ENCODE data around the gene IQCE.

The IQCE gene

DNA sequence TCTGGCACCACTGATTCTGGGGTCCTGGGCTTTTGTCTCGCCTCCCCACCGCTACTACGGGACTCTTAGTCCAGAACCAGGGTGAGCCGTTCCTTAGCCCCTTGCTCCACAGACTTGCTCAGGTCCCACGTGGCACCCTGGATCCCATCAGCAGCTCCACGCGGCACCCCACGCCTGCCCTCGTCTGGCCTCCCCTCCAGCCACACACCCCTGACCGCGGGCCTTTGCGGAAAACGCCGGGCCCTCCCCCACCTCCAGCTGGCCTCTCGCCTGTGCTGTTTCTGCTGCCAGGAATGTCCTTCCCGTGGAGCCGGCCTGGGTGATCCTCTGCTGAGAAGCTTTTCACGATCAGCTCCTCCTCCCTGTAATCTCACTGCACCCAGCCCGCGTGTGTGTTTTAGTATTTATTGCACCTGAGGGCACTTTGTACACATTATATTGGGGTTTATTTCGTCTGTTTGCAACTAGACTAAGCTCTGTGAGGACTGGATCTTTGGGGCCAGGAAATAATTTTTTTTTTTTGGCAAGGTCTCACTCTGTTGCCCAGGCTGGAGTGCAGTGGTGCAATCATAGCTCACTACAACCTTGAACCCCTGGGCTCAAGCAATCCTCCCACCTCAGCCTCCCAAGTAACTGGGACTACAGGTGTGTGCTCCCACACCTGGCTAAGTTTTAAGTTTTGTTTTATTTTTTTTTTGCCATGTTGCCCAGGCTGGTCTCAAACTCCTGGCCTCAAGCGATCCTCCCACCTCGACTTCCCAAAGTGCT lies 62.5 kb downstream of the IQCE start:
- DNase-seq = no peak

GRCh38 chr7:2621948-2622640 lies 63.3 kb downstream of the IQCE start:
- DNase-seq = no peak

DNA sequence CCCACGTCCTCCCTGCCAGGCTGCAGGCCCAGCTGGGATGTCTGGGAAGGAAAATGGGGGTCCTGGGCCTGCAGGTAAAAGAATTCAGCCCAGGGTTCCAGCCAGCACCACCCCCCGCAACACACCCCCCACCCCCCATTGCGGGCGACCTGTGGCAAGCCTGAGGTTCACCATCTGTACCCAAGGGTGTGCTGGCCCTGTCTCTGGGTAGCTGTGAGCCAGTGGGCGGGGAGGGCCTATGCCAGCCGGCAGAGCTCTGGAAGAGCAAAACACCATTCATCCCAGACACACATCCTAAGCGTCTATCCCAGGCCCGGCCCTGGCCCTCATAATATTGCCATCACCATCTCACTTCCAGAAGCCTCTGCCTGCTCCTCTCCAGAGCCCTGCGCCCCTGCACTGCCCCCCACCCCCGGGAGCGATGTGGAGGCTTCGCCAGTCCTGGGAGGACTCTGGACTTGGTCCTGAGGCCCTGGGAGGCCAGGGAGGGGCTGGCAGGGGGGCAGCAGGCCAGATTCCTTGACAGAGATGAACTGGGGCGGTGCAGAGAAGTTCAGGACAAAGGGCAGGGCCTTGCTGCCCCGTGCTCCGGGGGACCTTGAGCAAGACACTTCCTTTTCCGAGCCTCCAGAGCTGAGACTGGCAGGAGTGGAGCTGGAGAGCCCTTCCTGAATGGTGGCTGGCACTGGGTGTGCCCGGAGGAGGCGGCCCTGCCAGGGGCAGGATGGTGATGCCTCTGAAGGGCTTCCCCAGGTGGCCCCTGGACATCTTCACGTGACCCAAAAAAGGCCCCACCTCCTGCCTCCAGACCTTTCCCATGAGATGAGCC lies 64.3 kb downstream of the IQCE start:
- no peak for DNase-seq

DNA sequence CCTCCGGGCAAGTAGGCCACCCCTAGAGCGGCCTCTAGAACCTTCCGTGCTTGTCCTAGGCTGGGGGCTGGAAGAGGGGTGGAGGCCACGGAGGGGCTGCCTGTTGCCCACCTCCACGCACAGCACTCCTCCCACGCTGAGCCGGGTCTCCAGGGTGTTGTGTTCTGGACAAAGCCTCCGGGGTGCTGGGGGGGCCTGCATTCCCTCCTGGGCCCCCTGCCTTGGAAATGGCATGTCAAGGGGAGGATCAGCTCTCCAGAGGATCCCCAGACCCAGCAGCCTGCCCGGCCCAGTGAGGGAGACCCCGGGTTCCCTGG lies 64.9 kb downstream of the IQCE start:
- no peak for DNase-seq

DNA sequence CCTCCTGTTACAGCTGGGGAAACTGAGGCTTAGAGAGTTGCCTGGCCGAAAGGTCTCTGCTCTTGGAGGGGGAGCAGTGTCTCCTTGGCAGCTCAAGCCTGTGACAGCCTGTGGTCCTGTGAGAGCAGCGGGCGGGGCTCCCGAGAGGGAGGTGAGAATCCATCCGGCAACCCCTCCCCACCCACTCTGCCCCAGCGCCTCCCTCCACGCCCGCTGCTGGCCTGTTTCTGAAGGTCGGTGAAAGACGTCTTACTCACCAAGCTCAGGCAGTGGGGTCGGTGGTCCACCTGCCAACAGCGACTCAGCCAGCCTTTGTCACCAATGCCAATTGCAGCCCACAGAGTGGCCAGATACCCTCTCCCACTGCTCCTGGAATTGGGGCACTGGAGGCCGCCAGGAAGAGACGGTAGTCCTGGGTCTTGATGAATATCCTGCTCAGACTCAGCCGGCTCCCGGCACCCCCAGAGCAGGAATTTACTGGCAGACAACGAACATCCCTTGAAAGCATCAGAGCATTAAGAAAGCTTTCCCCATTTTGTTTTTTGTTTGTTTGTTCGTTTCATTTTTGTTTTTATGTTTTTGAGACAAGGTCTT lies 65.6 kb downstream of the IQCE start:
- DNase-seq = no peak

GRCh38 chr7:2626498-2627117 lies 67.8 kb downstream of the IQCE start:
- no peak for DNase-seq

DNA sequence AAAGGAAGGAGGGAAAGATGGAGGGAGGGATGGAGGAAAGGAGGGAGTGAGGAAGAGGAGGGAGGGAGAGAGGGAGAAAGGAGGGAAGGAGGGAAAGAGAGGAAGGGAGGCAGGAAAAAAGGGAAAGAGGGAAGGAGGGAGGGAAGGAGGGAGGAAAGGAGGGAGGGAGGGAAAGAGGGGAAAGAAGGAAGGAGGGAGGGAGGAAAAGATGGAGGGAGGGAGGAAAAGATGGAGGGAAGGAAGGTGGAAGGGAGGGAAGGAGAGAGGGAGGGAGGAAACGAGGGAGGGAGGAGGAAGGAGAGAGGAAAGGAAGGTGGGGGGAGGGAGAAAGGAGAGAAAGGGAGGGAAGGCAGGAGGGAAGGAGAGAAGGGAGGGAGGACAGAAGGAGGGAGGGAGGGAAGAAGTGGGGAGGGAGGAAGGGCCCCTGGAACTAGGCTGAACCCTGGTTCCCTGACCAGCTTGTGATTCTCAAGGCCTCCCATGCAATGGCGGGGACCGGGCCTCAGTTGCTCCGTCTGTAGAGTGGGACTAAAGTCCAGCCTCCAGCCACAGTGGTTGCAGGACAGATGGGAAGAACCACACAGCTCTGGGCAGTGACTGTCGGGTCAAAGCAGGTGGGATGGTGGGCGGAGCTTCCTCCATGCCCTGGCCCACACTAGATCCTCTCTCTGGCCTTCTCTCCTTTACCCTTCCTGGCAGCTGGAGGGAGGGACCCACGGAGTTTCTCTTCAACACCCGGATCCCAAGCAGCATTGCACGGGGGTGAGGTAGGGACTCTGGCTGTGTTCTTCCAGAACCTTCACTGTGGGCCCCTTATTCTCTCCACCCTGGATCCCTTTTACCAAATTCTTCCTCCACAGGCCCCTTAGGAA lies 68.7 kb downstream of the IQCE start:
- DNase-seq = no peak

DNA sequence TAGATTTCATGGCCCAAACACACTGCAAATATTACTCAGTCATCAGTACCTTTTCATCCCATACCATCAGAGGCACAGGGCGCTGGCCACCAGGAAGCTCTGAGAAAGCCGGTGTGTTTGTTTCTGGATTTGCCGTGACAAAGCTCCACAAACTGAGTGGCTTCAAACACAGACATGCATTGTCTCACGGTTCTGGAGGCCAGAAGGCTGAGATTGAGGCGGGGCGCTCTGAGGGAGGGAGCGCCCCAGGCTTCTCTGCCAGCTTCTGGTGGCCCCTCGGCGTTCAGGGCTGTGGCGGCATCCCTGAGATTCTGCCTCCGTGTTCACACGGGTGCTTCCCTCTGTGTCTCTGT lies 69.3 kb downstream of the IQCE start:
- no peak for DNase-seq

DNA sequence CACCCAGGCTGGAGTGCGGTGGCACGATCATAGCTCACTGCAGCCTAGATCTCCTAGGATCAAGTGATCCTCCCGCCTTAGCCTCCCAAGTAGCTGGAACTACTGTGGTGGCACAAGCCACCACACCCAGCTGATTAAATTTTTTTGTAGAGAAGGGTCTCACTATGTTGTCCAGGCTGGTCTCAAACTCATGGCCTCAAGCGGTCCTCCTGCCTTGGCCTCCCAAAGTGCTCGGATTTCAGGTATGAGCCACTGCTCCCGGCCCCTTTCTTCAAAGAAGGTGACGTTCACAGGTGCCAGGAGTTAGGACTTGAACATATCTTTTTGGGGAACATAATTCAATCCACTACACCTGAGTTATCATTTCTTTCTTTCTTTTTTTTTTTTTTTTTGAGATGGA lies 70.1 kb downstream of the IQCE start:
- no peak for DNase-seq

DNA sequence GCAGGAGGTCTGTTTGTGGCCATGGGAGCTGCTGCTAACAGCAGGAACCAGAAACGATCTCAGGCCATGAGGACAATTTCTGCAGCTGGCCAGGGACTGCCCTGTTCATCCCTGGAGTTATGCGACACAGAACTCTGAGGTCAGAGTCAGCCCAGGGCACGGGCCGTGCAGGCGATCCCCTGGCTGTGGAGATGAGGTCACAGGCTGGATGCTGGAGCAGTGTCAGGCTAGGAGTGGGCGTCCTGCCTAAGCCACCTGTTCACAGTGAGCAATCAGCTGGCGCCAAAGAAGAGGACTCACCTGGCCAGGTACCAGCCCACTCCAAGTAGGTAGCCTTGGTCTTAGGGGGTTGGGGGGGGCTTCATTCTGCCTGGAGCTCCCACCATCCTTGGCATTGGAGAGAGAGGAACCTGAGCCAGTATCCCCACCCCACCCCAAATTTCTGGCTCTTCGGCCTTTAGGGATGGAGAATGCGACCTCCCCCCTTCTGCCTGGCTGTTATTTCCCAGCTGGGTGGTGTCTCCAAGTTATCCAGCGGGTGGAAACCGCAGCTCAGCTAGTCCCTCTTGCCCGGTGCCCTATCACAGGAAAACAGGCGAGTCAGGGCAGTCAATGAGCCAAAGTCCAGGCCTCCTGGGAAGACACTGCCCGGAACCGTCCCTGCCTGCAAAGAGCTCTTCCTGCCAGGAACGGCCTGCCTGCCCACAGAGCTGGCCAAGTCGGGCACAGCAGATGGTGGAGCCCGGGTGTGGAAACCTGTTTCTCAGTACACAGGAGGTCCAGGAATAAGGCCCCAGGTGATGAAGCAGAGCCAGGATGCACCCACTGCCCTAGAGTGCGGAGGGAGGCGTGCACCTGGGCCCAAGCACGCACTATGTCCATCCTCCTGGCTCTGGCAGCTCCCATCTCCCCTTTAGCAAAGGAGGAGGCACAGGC lies 71.2 kb downstream of the IQCE start:
- DNase-seq = no peak

GRCh38 chr7:2631946-2632732 lies 73.4 kb downstream of the IQCE start, which contains the start of gene TTYH3:
Gene TTYH3 (plus strand): TSS chr7:2631986. CDS start chr7:2632156, 170 bp downstream.
- no peak for DNase-seq

GRCh38 chr7:2632733-2633537 lies 74.2 kb downstream of the IQCE start:
- no peak for DNase-seq

DNA sequence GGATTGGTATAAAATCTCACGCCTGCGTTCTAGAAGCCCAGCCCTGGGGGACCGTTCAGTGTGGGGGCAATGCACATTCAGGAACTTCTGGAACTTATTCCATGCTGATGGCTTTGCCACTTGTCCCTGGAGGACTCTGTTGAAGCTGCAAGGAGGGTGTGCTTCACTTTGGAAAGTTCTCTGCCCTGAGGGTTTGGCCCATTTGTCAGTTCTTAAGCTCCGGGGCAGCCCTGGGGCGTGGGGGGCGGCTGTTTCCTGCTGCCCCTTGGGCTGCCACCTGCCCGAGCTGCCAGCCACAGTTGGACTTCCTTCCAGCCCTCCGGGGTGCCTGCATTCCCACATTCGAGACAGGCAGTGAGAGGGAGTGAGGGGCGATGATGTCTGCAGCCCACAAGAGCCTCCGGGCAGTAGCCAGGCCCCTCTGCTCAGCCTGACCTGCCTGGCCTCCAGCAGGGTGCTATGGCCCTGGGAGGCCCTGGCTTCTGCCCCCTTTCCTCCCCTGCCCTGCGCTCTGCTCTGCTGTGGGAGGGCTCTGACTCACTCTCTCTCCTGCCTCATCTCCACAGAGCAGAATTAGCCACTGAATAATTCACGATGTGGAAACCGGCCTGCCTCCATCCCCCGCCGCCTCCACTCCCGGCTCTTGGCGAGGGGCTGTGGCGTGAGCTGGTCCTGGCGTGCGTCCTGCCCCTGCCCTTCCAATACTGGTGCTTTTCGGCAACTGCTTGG lies 74.9 kb downstream of the IQCE start:
- peak in 1 of 2 donors; percentile 38 for DNase-seq

- DNase-seq = no peak
Measured at GRCh38 chr7:2634267-2635145, 75.7 kb downstream of the IQCE start.

- DNase-seq = no peak
Measured at GRCh38 chr7:2635148-2635668, 76.4 kb downstream of the IQCE start.

- DNase-seq = no peak
Measured at GRCh38 chr7:2635810-2636701, 77.3 kb downstream of the IQCE start.
